IMR-90 (cell line): ENCODE measurements around the gene TCERG1L. TPM values are rescaled to one million over a fixed set of nuclear protein-coding genes. Genes with fewer than 3 reads are reported as not detected.

ENCODE experiments used
- ATAC-seq: fragments of 200-7000 bp; cut with Tn5 transposase; 2 replicates; pipeline ENCODE4 v1.9.1; 2020; ENCODE audit warnings: low read depth, mild to moderate bottlenecking, moderate library complexity
- BruUV-seq: library from RNA; stranded (reverse); fragments of 400-500 nt; replicated peaks from 2 replicates; lab custom pipeline; 2021; lab: Mats Ljungman, UMichigan
- CTCF ChIA-PET: fragments of 300-600 bp; formaldehyde crosslinking; extraction: SDS; loops from one replicate; lab custom pipeline; 2021; ENCODE audit warnings: antibody characterized with exemption; lab: Yijun Ruan, JAX
- POLR2A ChIA-PET: fragments of 300-600 bp; sonication (Branson Sonifier 250); formaldehyde crosslinking; loops from one replicate; lab custom pipeline; 2022; ENCODE audit warnings: antibody characterized with exemption; ENCODE audit not compliant: unreplicated experiment; lab: Charles Lee
- DNase-seq: peaks from one replicate; pipeline ENCODE4 v3.0.0; 2013
- H2AFZ ChIP-seq: replicated peaks from 2 replicates; pipeline ENCODE3; 2013; ENCODE audit warnings: low read length, mild to moderate bottlenecking; ENCODE audit not compliant: poor library complexity
- H2AK5ac ChIP-seq: 2 replicates; pipeline ENCODE4 v1.6.1; 2013; ENCODE audit warnings: low read depth, low read length, inconsistent platforms
- H2AK9ac ChIP-seq: replicated peaks from 2 replicates; pipeline ENCODE3; 2013; ENCODE audit warnings: mild to moderate bottlenecking, low read depth, low read length, moderate library complexity; ENCODE audit not compliant: poor library complexity
- H2BK120ac ChIP-seq: 2 replicates; pipeline ENCODE4 v1.6.1; 2013; ENCODE audit warnings: low read depth, low read length, inconsistent platforms
- H2BK15ac ChIP-seq: 3 replicates; pipeline ENCODE4 v1.6.1; 2013; ENCODE audit warnings: low read depth, low read length, inconsistent platforms
- H2BK20ac ChIP-seq: 2 replicates; pipeline ENCODE4 v1.6.1; 2013; ENCODE audit warnings: low read depth, mild to moderate bottlenecking, inconsistent platforms, low read length, moderate library complexity
- H2BK5ac ChIP-seq: 2 replicates; pipeline ENCODE4 v1.6.1; 2013; ENCODE audit warnings: mild to moderate bottlenecking, low read depth, low read length, inconsistent platforms; ENCODE audit not compliant: poor library complexity, severe bottlenecking
- H3K14ac ChIP-seq: replicated peaks from 2 replicates; pipeline ENCODE4 v1.6.1; 2013; ENCODE audit warnings: low read depth, low read length, inconsistent platforms
- H3K18ac ChIP-seq: 2 replicates; pipeline ENCODE4 v1.6.1; 2013; ENCODE audit warnings: low read depth, low read length, control low read depth
- H3K23ac ChIP-seq: 2 replicates; pipeline ENCODE4 v1.6.1; 2013; ENCODE audit warnings: low read depth, low read length, inconsistent platforms
- H3K27ac ChIP-seq: 2 replicates; pipeline ENCODE4 v1.5.1; 2013; ENCODE audit warnings: mild to moderate bottlenecking, control low read depth, low read length; ENCODE audit not compliant: insufficient read depth
- H3K27me3 ChIP-seq: 2 replicates; pipeline ENCODE4 v1.6.1; 2013; ENCODE audit warnings: low read length; ENCODE audit not compliant: control insufficient read depth, insufficient read depth
- H3K36me3 ChIP-seq: 2 replicates; pipeline ENCODE4 v1.6.1; 2013; ENCODE audit warnings: low read length, mixed read lengths; ENCODE audit not compliant: control insufficient read depth, insufficient read depth
- H3K4ac ChIP-seq: 2 replicates; pipeline ENCODE4 v1.6.1; 2013; ENCODE audit warnings: low read depth, low read length, inconsistent platforms
- H3K4me1 ChIP-seq: 2 replicates; pipeline ENCODE4 v1.6.1; 2013; ENCODE audit warnings: low read length, mixed read lengths; ENCODE audit not compliant: control insufficient read depth, insufficient read depth
- H3K4me2 ChIP-seq: 2 replicates; pipeline ENCODE4 v1.6.1; 2013; ENCODE audit warnings: low read depth, mild to moderate bottlenecking, control low read depth, low read length, moderate library complexity
- H3K4me3 ChIP-seq: 2 replicates; pipeline ENCODE4 v1.5.1; 2013; ENCODE audit warnings: low read depth, mild to moderate bottlenecking, control low read depth, low read length, moderate library complexity; ENCODE audit not compliant: insufficient read depth
- H3K56ac ChIP-seq: 2 replicates; pipeline ENCODE4 v1.6.1; 2013; ENCODE audit warnings: low read length, inconsistent platforms; ENCODE audit not compliant: insufficient read depth; ENCODE audit errors: extremely low read depth
- H3K79me1 ChIP-seq, 2 experiments: 2 replicates each; pipeline ENCODE4 v1.6.1; 2013; ENCODE audit warnings: low read length in 2 of 2, inconsistent platforms in 1 of 2, low read depth in 1 of 2
- H3K9ac ChIP-seq: 2 replicates; pipeline ENCODE4 v1.6.1; 2013; ENCODE audit warnings: low read depth, low read length, control low read depth
- H3K9me1 ChIP-seq: 2 replicates; pipeline ENCODE4 v1.6.1; 2013; ENCODE audit warnings: low read length, inconsistent platforms; ENCODE audit not compliant: insufficient read depth
- H3K9me3 ChIP-seq: 2 replicates; pipeline ENCODE4 v1.6.1; 2013; ENCODE audit warnings: low read length; ENCODE audit not compliant: control insufficient read depth, insufficient read depth
- H4K20me1 ChIP-seq: 2 replicates; pipeline ENCODE4 v1.6.1; 2013; ENCODE audit warnings: low read length, inconsistent platforms; ENCODE audit not compliant: insufficient read depth
- H4K5ac ChIP-seq: 2 replicates; pipeline ENCODE4 v1.6.1; 2013; ENCODE audit warnings: mild to moderate bottlenecking, low read depth, low read length, control low read depth
- H4K8ac ChIP-seq, 2 experiments: 2 replicates each; pipeline ENCODE4 v1.6.1; 2013; ENCODE audit warnings: low read depth in 2 of 2, low read length in 2 of 2, control low read depth in 1 of 2, inconsistent platforms in 1 of 2
- H4K91ac ChIP-seq: 2 replicates; pipeline ENCODE4 v1.6.1; 2013; ENCODE audit warnings: low read depth, low read length, inconsistent platforms; ENCODE audit not compliant: insufficient read depth
- SMC3 ChIP-seq: fragments of 150-350 bp; IDR thresholded peaks from 2 replicates; pipeline ENCODE4 v1.6.1; 2016; ENCODE audit warnings: low read depth, mild to moderate bottlenecking, antibody characterized with exemption, low read length, moderate library complexity
- WGBS, 2 experiments: methylation state at CpG; one replicate each; pipeline versions ENCODE4 v1.1.5 to v1.1.7; 2013; ENCODE audit warnings: missing lambda C conversion rate in 2 of 2; ENCODE audit not compliant: insufficient read length in 1 of 2; ENCODE audit errors: extremely low coverage in 2 of 2; 5-methylcytosine and 5-hydroxymethylcytosine counted together
- dilution Hi-C: fragments of 300-500 bp; cut with HindIII; formaldehyde crosslinking; loops from one replicate; pipeline ENCODE4 v1.14.3; 2018; ENCODE audit warnings: low sequenced_read_pairs; ENCODE audit not compliant: unreplicated experiment
- in situ Hi-C: fragments of 300-500 bp; cut with MboI; formaldehyde crosslinking; loops from 3 replicates; pipeline ENCODE4 v1.14.3; 2019; ENCODE audit warnings: low sequenced_read_pairs, inconsistent platforms, mixed read lengths
- intact Hi-C: fragments of 100-400 bp; cut with micrococcal nuclease; formaldehyde crosslinking; loops from 2 replicates; pipeline ENCODE4 v1.10.0; 2022
- polyA plus RNA-seq, 3 experiments: library from polyadenylated mRNA; depleted of rRNA; stranded (reverse); fragments of >200 nt; gene quantifications; 2 replicates each; pipeline ENCODE4 v1.2.3, GENCODE V29; 2012; ENCODE audit warnings: low replicate concordance in 1 of 3
- total RNA-seq: library from RNA; depleted of rRNA; stranded (reverse); fragments of >200 nt; gene quantifications from 2 replicates; pipeline ENCODE4 v1.2.3, GENCODE V29; 2012

TCERG1L gene
- total and polyA plus RNA-seq, 2 of the 4 experiments (the other 2 are of a cell fraction) = not detected

GRCh38 chr10:131280101-131280500, 31.4 kb downstream of the TCERG1L start:
- BruUV-seq = no TSS peak
- H2AFZ ChIP-seq = no peak overlapping the region
- H3K9me3 ChIP-seq = peaks cover 35% of the 10 kb centered on the region
- no peak overlapping the region for H3K18ac ChIP-seq
- no peak overlapping the region for H3K56ac ChIP-seq
- ChIA-PET CTCF (no interaction called here), POLR2A (interaction anchor here (0.7 kb wide), 1 partner anchor 17 kb away, joined by 4 read pairs; no protein-coding TSS in a partner anchor)
- in situ Hi-C loops = no loop called here
- ATAC-seq (no peak), DNase-seq (no peak)
- no peak overlapping the region for H3K4ac ChIP-seq
- H3K23ac ChIP-seq = no peak overlapping the region
- H2BK15ac ChIP-seq = no peak overlapping the region
- H4K20me1 ChIP-seq = no peaks in the 10 kb centered on the region
- no peak overlapping the region for H2BK120ac ChIP-seq
- no peak overlapping the region for H2BK20ac ChIP-seq
- no peak overlapping the region for H3K4me3 ChIP-seq
- H4K8ac ChIP-seq = no peak overlapping the region
- H4K5ac ChIP-seq = no peak overlapping the region
- no peak overlapping the region for H3K27ac ChIP-seq
- H3K36me3 ChIP-seq = no peaks in the 10 kb centered on the region
- H2BK5ac ChIP-seq = no peak overlapping the region
- no peak overlapping the region for H2AK9ac ChIP-seq
- no peak overlapping the region for H2AK5ac ChIP-seq
- H3K9me1 ChIP-seq = no peaks in the 10 kb centered on the region
- dilution Hi-C loops = no loop called here
- H3K4me2 ChIP-seq = no peak overlapping the region
- no peak for TF ChIP-seq SMC3
- H3K79me1 ChIP-seq = no peaks in the 10 kb centered on the region
- intact Hi-C loops = no loop called here
- no peaks in the 10 kb centered on the region for H3K4me1 ChIP-seq
- no peak overlapping the region for H4K91ac ChIP-seq
- H3K9ac ChIP-seq = no peak overlapping the region
- no CpG with 5 or more reads among the region's 1 CpG for WGBS, 2 experiments
- H3K14ac ChIP-seq = no peak overlapping the region
- H3K27me3 ChIP-seq = no peaks in the 10 kb centered on the region
